Dermis blood vessel endothelial cell (primary cell): Measurements from ENCODE around the gene OVCA2. TPM values are rescaled to one million over a fixed set of nuclear protein-coding genes. Genes with fewer than 3 reads are reported as not detected.

ENCODE experiments used
- DNase-seq: peaks from one replicate; pipeline ENCODE4 v3.0.0; 2010
- total RNA-seq: library from RNA; depleted of rRNA; stranded (reverse); fragments of >200 nt; gene quantifications from 2 replicates; pipeline ENCODE4 v1.2.3, GENCODE V29; 2014

Gene OVCA2
- total RNA-seq, 1 donor from 2014 or later, result 77.1 TPM

DNA sequence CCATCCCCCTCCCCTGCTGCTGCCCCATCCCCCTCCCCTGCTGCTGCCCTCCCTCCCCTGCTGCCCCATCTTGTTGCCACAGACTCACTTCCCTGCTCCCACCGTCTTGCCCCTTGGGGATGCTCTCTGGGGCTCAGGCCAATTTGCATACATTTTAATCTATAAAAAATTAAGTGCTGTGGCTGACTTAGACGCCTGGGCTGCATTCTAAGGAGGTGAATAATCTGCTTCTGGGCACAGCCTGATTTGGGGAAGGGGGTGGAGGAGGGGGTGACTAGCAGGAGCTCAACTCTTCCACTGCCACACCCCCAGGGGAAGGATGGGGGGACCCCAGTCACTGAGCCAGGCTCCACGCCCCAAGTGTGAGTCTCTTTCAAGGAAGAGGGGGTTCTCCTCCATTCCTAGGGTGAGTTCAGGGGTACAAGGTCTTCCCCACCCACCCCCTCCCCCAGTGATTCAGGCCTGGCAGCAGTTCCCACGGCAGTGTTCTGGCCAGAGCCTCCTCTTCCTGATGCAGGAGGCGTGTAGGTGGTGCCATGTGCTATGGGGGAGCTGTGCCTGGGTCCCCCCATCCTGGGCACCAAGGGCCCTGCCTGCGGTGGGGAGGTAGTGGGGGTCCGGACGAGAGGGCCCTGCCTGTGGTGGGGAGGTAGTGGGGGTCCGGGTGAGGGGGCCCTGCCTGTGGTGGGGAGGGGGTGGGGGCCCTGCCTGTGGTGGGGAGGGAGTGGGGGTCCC, 6.8 kb upstream of the OVCA2 start:
- DNase-seq, result no peak

GRCh38 chr17:2035541-2036488, 6.0 kb upstream of the OVCA2 start:
- no peak for DNase-seq

DNA sequence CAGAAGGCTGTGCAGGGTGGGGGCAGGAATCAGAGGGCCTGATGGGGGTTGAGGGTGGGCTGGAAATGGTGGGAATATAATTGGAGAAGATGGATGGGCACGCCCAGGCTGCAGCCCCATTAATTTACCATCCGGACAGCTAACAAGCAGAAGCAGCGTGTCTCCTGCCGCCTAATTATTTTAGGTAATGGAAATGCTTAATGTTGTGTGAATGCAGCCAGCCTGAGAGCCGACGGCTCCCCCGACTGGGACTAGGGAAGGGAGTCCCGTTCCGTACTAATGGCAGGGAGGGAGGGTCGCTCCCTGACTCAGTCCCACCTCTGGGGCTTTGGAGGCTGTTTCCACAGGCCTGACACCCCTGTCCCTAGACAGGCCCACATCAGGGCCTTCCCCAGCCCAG, 4.7 kb upstream of the OVCA2 start:
- DNase-seq, result no peak

DNA sequence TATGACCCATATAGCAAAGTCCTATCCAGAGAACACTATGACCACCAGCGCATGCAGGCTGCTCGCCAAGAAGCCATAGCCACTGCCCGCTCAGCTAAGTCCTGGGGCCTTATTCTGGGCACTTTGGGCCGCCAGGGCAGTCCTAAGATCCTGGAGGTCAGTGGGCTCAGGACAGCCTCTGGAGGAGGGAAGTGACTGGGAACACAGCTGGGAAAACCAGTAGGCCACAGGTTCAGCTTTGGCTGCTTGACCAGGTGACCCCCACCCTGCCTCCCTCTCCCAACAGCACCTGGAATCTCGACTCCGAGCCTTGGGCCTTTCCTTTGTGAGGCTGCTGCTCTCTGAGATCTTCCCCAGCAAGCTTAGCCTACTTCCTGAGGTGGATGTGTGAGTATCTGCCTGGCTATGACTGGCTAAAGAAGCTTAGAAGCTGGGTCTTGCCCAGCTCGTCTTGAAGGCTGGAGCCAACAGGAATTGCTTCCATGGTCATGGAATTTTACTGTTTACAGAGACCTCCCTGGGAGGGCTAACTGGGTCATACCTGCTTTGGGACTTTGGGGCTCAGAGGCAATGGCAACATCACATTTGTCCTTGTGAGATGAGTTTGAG, 1.5 kb upstream of the OVCA2 start:
- no peak for DNase-seq

DNA sequence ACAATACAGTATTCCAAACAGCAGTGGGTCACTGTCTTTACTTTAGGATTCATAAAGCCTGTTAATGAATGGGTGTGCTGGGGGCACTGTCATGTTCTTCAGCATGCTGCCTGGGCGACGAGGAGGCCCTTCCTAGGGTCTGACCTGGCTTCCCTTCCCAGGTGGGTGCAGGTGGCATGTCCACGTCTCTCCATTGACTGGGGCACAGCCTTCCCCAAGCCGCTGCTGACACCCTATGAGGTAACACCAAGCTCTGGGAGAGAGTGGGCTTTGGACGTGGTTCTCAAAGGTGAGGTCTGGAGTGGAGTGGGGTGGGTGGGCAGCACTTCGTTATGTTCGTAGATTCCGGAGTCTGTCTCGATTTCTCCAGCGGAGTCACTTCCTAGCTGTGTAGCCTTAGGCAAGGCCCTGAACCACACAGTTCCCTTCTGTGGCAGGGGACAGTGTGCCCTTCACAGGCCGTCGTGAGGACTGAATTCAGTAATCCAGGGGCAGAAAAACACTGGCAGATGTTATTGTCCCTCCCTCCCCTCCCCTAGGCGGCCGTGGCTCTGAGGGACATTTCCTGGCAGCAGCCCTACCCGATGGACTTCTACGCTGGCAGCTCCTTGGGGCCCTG, 771 bp upstream of the OVCA2 start:
- no peak for DNase-seq

DNA sequence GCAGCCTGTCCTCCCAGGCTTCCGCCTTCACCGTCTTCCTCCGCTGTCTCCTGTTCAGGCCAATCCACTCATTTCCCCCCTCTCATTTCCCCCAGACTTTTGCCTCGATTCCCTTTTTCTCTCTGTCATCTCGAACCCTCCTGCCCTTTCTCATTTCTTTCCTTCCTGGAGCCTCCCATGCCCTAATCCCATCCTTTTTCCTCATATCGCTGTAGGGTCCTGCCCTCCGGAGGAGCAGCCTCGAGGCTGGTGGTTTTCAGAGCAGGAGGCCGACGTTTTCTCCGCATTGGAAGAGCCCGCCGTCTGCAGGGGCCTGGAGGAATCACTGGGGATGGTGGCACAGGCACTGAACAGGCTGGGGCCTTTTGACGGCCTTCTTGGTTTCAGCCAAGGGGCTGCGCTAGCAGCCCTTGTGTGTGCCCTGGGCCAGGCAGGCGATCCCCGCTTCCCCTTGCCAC, 597 bp downstream of the OVCA2 start:
- DNase-seq, result peak; percentile 73

- no peak for DNase-seq
Measured at GRCh38 chr17:2042933-2043332, 1.1 kb downstream of the OVCA2 start.

DNA sequence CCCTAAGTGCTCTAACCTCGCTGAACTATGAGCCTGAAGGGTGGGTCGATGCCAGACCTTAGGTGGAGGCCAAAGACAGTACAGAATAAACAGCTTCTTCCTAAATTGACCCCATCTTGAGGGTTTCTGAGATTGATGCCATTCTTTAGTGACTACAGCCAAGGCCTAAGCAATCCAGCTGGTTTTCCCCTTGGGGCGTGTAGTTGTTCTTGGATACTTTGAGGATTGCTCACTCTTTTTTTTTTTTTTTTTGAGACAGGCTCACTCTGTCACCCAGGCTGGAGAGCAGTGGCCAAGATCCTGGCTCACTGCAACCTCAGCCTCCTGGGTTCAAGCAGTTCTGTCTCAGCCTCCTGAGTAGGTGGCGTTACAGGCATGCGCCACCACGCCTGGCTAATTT, 2.0 kb downstream of the OVCA2 start:
- DNase-seq, result no peak

- no peak for DNase-seq
Measured at GRCh38 chr17:2044263-2044894, 2.6 kb downstream of the OVCA2 start.

GRCh38 chr17:2047590-2047989, 5.8 kb downstream of the OVCA2 start:
- no peak for DNase-seq

GRCh38 chr17:2048805-2049204, 7.0 kb downstream of the OVCA2 start:
- DNase-seq, result no peak

DNA sequence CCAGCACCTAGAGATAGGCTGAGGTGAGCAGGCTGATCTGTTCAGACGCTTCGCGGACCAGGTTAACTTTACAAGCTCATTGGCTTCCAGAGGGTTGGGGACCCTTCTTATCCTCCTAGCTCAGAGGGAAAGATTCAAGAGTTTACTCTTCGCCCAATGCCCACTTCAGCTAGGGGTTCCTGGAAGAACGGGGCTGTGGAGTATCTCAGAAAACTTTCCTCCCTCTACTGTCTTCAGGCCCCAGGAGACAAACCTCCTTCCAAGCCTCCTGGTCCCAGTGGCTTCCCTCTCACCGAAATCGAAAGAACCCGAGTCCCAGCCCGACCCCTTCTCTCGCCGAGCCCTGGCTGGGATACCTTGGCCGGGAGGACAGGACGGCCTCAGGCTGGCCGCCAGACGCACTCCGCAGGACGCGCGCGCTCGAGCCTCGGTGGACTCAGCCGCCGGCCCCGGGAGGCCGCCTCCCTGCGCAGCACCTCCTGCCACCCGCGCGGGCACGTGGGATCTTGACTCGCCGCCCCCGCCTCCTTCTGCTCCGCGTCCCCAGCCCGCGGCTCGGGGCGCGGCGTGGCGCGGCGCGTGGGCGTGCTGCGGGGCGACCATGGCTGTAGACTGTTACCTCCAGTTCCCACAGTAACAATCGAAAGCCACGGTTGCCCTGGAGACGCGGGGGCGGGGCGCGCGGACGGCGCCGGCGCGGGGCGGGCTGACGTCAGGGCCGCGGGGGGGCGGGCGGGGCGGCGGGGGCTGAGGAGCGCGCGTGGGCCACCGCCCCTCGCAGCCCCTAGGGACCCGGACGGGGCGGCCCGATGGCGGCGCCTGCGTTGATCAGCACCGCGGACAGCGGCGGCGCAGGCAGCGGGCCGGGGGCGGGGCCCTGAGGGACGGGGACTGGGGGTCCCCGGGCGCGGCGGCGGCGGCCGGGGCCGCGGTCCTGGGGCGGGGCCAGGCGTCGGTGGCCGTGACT, 7.8 kb downstream of the OVCA2 start:
- DNase-seq, result peak; percentile 87

GRCh38 chr17:2050300-2051060, 8.7 kb downstream of the OVCA2 start:
- DNase-seq, result peak; percentile 68

DNA sequence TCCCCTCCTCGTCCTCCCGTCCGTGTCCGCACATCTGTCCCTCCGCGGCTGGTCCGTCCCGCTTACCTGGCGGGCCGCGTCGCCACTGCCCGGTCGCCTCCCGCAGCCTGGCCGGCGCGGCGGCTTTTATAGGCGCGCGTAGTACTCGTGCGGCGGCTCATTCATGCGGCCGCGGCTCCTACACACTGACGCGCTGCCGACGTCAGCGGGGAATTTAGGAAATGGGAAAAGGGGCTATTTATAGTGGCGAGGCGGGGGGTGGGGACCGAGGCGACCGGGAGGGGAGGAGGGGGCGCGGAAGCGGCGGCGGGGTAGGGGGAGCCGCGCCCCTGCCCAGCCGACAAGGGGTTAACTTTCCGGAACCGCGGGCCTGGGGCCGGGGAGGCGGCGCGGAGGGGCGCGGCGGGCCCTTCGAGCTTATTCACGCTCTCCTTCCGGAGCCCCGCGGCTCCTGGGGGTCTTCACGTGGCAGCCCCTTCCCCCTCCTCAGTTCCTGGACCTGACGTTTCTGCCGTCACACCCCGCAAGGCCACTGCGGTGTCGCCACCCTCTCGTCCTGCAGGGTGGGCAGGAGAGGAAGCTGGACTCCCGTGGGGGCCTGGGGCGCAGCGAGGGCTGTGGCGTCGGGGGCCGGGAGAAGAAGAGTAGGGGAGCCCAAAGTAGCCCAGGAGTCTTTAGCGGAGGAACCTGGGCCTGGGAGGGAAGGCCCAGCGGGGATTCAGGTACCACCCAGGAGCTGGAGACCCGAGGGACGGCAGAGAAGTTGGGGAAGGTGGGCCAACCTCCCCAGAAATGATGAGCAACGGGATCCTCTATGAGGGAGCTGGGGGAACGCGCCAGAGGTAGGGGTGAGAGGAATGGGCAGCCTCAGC, 9.5 kb downstream of the OVCA2 start:
- peak; percentile 57 for DNase-seq

- no peak for DNase-seq
Measured at GRCh38 chr17:2051933-2052559, 10.2 kb downstream of the OVCA2 start.

DNA sequence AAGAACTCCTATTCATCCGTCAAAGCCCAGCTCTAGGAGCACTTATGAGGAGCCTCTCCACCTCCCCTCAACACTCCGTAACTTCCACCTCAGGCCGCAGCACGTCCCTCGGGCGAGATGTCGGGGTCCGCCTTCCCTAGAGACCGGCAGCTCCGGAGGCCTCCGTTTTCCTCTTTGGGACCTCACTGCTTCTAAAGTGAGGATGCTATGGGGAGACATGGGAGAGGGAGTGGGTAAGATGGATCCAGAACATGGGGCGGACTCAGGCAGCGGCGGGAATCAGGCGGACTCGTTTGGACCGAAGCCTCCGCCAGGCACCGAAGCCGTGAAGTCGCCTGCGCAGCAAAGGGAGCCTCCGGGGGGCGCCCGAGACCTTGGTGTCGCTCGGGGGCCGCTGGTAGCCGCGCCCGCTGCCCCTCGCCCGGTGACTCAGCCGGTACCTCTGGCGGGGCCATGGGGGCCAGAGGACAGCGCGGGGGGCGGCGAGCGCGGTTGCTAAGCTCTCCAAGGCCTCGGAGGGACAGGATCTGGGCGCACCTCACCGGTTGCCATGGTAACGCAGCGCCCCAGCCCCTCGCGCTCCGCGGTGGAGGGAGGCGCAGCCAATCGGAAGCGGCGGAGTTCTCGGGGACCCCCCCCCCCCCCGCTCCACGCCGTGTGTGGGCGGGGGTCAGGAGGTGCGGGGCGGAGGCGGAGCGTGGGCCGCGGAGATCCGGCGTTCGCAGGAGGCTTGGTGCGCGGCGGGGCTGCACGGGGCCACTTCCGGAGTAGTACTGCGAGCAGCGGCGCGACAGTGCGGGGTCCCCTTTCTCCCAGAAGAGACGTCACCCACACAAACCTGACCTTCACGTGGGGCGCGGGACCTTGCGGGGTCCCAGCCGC, 11.8 kb downstream of the OVCA2 start:
- peak; percentile 84 for DNase-seq

GRCh38 chr17:2054262-2054511, 12.4 kb downstream of the OVCA2 start:
- no peak for DNase-seq
